NCI-H510A treated with DMSO at 0.1 percent for 48 hours (cell line): ENCODE data around the gene ARL13B.

Experiments
- DNase-seq: peaks from one replicate; lab custom pipeline; 2025; lab: John Stamatoyannopoulos, UW

ARL13B gene

DNA sequence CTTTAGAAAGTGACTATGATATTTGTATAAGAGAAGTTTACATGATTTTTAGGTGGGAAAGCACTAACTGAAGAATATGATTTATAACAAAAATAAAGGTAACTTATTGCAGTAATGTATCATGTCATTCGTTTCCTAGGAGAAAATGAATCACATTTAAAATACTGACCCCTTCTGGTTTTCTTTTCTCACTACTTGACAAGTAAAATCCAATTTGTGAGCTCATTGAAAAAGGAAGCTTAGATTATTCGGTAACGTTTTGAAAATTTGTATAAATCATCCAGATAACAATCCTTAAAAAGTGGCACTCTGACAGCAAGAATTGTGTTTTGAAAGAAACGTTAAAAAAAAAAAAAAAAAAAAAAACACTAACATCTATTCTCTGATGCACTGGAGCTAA, 121.9 kb downstream of the ARL13B start:
- DNase-seq: no peak
